HG02885 (cell line): ENCODE measurements around the gene ETNPPL.

ENCODE experiments used
- ATAC-seq: cut with Tn5 transposase; IDR thresholded peaks from one replicate; pipeline ENCODE4 v1.9.1; 2021; ENCODE audit warnings: mild to moderate bottlenecking; ENCODE audit not compliant: unreplicated experiment, poor library complexity

ETNPPL gene

GRCh38 chr4:108762559-108763225 is at the start of gene ETNPPL:
TSS of gene ETNPPL (minus strand) at chr4:108763053. CDS start at chr4:108762898, 155 bp downstream.
- ATAC-seq, result no peak

DNA sequence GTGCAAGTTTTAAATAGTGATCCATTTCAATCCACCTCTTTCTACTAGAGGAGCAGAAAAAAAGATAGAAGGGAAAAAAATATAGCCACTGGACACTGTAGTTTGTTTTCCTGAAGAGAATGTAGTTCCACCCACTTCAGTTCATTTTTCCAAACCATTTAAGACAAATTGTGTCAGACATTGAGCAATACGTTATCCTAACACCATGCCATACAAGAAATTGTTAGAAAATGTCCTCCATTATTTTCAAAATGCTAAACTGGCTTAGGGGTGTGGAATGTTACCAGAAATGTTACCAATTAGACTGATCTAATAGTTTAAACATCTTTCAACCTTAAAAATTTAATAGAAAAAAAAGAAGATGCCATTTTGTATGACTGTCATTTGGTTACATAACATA is 48.6 kb upstream of the ETNPPL start:
- no peak for ATAC-seq

GRCh38 chr4:108810087-108810486 is 47.2 kb upstream of the ETNPPL start:
- ATAC-seq, result no peak

- ATAC-seq, result no peak
These were observed 41.9 kb upstream of the ETNPPL start for GRCh38 chr4:108804648-108805273.

DNA sequence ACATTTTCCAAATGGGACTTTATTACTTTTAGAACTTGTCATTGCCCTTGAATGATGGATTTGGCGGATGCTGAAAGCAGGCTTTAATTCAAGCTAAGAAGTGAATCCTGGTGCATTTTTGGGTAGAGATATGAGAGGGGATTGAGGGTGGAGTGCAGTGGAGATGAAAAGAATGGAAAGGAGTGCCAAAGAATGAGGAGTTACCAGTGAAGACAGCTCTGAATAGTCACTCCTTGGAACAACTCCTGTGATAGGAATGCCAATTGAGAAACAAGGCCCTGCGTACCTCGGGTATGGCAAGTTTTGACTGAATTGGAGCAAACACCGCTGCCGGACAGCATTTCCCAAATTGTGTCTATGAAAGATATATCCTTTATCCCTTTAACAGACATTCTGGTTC is 36.5 kb upstream of the ETNPPL start:
- no peak for ATAC-seq

DNA sequence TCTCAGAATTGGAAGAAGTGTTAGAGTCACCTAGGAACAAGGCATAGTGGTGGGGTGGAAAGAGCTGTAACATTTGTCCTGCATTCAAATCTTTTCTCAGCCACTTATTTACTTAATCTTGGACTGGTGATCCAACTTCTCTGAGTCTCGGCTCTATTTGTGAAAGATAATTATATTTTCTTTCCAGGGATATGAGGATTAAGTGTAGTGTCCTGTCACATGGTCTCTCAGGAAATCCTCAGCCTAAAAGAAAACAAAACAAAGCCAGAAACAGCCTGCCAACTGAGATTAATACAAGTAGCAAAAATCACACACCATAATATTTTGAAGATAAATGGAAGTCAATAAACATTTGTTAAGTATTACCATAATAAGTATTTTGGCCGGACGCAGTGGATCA is 33.3 kb upstream of the ETNPPL start:
- ATAC-seq, result no peak

- no peak for ATAC-seq
These were observed 32.9 kb upstream of the ETNPPL start for GRCh38 chr4:108795733-108796132.

- ATAC-seq, result no peak
These were observed 31.3 kb upstream of the ETNPPL start for GRCh38 chr4:108794136-108794535.

- ATAC-seq, result no peak
These were observed 30.6 kb upstream of the ETNPPL start for GRCh38 chr4:108793415-108793814.

DNA sequence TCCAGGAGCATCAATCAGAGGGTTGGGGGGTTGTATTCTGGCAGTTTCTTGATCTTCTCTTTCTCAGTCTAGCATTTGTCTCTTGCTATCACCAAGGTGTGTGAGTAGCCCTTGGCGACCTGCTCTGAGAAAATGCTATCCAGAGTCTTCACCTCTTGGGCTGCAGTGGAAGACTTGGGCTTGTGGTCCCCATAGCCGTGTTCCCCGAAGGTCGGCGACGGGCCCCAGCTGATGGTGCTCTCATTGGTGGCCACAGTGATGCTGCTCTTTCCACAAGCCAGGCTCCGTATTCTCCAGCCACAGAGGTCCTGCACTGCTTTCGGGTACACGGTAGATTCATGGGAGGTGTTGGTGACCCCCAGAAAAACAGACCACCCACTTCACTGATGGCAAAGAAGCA is 25.9 kb upstream of the ETNPPL start:
- no peak for ATAC-seq

GRCh38 chr4:108787724-108788123 is 24.9 kb upstream of the ETNPPL start:
- no peak for ATAC-seq

DNA sequence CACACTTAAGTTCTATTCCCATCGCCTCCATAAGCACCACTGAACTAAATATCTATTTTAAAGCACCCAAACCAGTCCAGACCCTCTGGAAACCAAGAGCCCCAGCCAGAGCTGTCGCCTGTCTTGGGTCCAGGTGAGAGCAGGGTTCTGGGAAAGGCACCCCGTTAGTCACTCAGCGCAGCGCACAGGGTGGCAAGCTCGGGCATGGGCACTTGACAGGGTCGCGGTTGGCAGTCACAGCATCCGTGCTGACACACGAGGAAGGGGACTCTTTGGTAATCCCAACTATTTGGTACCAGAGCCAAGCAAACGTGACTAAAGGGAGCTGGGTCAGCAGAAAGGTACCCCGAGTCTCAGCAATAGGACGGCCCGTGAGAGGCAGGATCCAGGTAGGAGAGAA is 24.3 kb upstream of the ETNPPL start:
- ATAC-seq, result no peak

DNA sequence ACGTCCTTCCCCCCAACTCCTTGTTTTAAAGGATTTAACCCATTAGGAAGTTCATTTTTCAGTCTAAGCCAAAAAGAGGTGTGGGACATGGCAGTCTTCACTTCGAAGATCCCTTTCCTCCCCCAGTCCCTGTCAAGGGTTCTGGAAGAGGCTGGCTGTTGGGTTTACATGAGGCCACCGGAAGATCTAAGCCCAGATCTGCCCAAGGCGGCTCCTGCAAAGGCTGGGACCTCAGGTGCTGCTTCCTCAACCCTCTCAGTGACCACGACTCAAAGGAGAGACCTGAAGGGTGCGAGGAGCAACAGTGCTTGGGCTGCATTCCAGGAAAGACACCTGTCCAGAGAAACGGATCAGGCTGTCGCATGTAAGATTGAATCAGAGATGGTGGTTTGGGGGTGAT is 23.5 kb upstream of the ETNPPL start:
- ATAC-seq, result no peak

GRCh38 chr4:108783665-108784463 is 21.0 kb upstream of the ETNPPL start:
- no peak for ATAC-seq

DNA sequence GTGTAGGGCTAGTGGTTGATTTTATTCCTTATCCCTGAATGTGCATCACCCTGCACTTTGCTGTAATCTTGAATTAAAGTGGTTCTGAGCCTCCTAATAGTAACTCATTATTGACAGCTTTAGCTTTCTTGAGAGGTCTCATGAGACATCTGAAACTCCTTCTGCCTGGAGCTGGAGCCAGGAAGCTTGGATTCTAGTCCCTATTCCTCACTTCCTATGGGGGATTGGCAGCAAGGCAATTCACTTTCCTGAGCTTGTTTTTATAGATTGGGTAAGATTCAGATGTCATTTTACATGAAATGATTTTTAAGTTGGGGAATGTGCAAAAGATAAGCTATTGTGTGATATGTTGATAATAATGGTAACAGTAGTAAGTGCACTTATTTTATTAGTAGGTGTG is 17.1 kb upstream of the ETNPPL start:
- ATAC-seq, result no peak

GRCh38 chr4:108777388-108777787 is 14.5 kb upstream of the ETNPPL start:
- no peak for ATAC-seq

DNA sequence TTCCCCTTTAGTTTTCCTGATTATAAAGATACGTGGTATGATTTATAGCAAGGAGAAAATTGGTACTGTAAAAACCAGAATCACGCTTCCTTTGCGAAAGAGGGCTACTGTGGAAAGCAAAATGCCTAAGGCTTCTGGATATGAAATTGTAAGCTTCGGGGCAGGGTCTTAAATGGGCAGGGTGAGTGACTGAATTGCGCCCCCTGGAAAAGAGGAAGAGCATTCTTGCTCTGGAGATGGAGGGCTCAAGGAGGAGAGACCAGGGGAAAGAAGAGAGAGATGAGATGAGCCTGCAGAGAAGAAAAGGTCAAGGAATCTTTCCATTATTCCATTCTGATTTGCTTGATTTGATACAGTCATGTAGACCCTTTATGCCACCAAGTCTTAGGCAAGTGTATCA is 13.1 kb upstream of the ETNPPL start:
- no peak for ATAC-seq

DNA sequence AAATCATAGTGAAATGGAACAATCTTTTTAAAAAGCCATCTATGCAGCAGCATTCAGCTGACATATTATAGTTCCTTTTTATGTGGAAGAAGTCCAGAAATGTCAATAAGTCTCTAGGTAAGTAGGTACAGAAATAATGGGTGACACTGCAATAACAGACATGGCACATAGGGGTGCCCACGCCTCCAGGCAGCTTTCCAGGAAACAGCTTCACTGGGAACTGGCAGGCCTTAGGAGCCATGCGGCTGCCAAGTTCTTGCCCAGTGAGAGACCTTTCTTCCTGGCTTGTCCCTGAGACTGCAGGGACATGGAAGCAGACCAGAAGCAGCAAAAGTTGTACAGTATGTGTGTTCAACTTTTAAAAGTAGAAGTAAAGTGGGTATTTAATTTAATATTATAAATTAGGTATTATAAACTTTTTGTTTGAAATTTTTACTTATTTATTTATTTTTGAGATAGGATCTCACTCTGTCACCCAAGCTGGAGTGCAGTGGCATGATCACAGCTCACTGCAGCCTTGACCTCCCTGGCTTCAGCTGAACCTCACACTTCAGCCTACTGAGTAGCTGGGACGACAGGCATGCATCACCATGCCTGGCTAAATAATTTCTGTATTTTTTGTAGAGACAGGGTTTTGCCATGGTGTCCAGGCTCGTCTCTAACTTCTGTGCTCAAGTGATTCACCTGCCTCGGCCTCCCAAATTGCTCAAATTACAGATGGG is 12.1 kb upstream of the ETNPPL start:
- ATAC-seq, result no peak

DNA sequence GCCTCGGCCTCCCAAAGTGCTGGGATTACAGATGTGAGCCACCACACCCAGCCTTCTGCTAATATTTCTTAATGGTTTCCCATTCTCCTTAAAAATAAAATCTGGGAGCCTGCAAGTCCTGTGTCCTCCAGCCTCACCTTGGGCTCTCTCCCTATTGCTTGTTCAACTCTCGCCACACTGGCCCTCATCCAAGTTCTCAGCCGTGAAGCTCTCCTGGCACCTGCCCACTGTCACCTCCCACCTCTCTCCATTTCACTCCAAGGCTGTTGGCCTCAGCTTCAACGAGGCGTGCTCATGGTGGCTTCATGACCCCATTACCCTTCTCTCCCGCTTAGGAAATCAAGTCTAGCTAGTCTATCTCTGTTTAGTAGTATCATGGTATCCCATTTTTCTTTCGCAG is 9.5 kb upstream of the ETNPPL start:
- no peak for ATAC-seq

DNA sequence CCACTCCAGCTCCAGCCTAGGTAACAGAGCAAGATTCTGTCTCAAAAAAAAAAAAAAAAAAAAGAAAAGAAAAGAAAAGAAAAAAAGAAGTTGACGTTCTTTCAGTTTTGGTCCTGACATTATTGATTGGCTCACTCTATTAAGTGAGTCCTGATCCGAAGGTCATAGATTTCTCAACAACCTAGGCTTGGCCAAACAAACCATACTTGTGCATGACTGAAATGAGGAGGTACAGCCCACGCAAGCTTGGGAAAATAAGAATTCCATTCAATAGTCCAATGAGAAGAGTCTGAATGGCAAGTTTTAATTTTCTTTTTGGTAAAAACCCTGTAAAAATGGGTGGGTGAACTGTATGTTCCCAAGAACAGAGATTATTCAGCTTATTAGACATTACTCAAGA is 3.2 kb upstream of the ETNPPL start:
- ATAC-seq, result no peak

- no peak for ATAC-seq
These were observed 1.1 kb upstream of the ETNPPL start for GRCh38 chr4:108763986-108764385.
